Measurements from ENCODE around the gene PTPRM. TPM values are rescaled to one million over a fixed set of nuclear protein-coding genes. Genes with fewer than 3 reads are reported as not detected.

The PTPRM gene
- total RNA-seq, 1 experiment from 2014 or later, result 6.2 TPM

- Histone ChIP-seq H3K79me2 (ENCODE audit: insufficient read depth, low read length) (no peaks in the 10 kb centered on the region), H2BK20ac (ENCODE audit: low read depth, low read length, poor library complexity, severe bottlenecking) (no peak overlapping the region), H3K23me2 (ENCODE audit: insufficient read length, low read depth, low read length, poor library complexity, severe bottlenecking) (no peaks in the 10 kb centered on the region), H4K8ac (replicated peaks; ENCODE audit: insufficient read length, low read depth, low read length) (no peak overlapping the region), H3K9me3 (ENCODE audit: control insufficient read depth, low read depth, low read length) (no peaks in the 10 kb centered on the region), H4K91ac (ENCODE audit: insufficient read length, low read depth, low read length) (no peak overlapping the region), H3K56ac (ENCODE audit: insufficient read length, low read depth, low read length) (no peak overlapping the region), H3T11ph (ENCODE audit: low read length) (no peak overlapping the region), H2AFZ (ENCODE audit: low read length) (no peak overlapping the region), H2BK12ac (ENCODE audit: insufficient read length, low read depth, low read length) (no peak overlapping the region), H3K4me2 (ENCODE audit: insufficient read depth, insufficient read length, low read length) (no peak overlapping the region), H4K20me1 (ENCODE audit: control insufficient read depth, insufficient read depth, insufficient read length) (no peaks in the 10 kb centered on the region), H2BK120ac (ENCODE audit: low read depth, low read length, poor library complexity, severe bottlenecking) (no peak overlapping the region), H3K18ac (ENCODE audit: insufficient read length, low read depth, low read length) (no peak overlapping the region), H3K4ac (ENCODE audit: low read depth, low read length) (no peak overlapping the region), H3K27ac (ENCODE audit: insufficient read length, low read depth, low read length) (no peak overlapping the region), H3K9ac (ENCODE audit: extremely low read depth, insufficient read length, low read length) (no peak overlapping the region), H2AK5ac (ENCODE audit: insufficient read length, low read length) (no peak overlapping the region), H2BK15ac (ENCODE audit: low read depth, low read length) (no peak overlapping the region), H4K5ac (ENCODE audit: insufficient read length, low read depth, low read length) (no peak overlapping the region), H3K4me1 (ENCODE audit: insufficient read depth, low read length) (no peaks in the 10 kb centered on the region), H3K79me1 (ENCODE audit: insufficient read depth, low read depth, low read length, poor library complexity, severe bottlenecking) (no peaks in the 10 kb centered on the region), H3K23ac (ENCODE audit: insufficient read length, low read depth, low read length) (no peak overlapping the region), H2BK5ac (ENCODE audit: insufficient read length, low read length) (no peak overlapping the region), H3K14ac (ENCODE audit: insufficient read depth, low read length) (no peak overlapping the region), H3K27me3 (ENCODE audit: insufficient read depth, low read length) (no peaks in the 10 kb centered on the region)
- Mint-ChIP-seq H3K27me3 (ENCODE audit: low read depth) (no peaks in the 10 kb centered on the region), H3K27ac (no peak overlapping the region), H3K4me3 (no peak overlapping the region), H3K9me3 (0 out of 5 replicates have a peak, but pooled peaks cover 0 to 1% of the 10 kb centered on the region in 2 experiments), H3K36me3 (ENCODE audit: insufficient read depth in 1 of 3, low read depth in 3 of 3) (no peaks in the 10 kb centered on the region), H3K4me1 (peaks cover 14 to 15% of the 10 kb centered on the region in 2 experiments)
- TF ChIP-seq CTCF (conservative IDR thresholded peaks at IDR 0.05), result no peak
- WGBS (ENCODE audit: extremely low coverage, insufficient read length, low lambda C conversion rate), result no CpG with 5 or more reads among the region's 7 CpGs
- DNase-seq, result no peak
These were observed 52.6 kb downstream of the PTPRM start for GRCh38 chr18:7619676-7620075.
